SK-N-SH (cell line): Measurements from ENCODE around the gene USP17L11.
"Not testable (repeated sequence)": the region's sequence is repeated elsewhere in the genome, so short reads cannot be mapped to it uniquely, and the experiment has no call there.

Source experiments
- CTCF ChIP-seq: fragments of 200-600 bp; sonication (generic); IDR thresholded peaks from 2 replicates; pipeline ENCODE4 v1.6.1; 2017; ENCODE audit warnings: antibody characterized with exemption, mild to moderate bottlenecking, moderate library complexity
- TF ChIP-seq, protein P1 (sequence below): IDR thresholded peaks from 2 replicates; pipeline ENCODE4 v1.4.0; 2012; ENCODE audit warnings: low read depth

GRCh38 chr4:9215105-9215504 lies at the start of gene USP17L11:
- TF ChIP-seq CTCF: not testable (repeated sequence)
- TF ChIP-seq, protein P1, sequence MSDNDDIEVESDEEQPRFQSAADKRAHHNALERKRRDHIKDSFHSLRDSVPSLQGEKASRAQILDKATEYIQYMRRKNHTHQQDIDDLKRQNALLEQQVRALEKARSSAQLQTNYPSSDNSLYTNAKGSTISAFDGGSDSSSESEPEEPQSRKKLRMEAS: not testable (repeated sequence)
